ENCODE measurements around the gene LCA5L. TPM values are rescaled to one million over a fixed set of nuclear protein-coding genes. Genes with fewer than 3 reads are reported as not detected.

LCA5L gene
- total RNA-seq, 1 donor from 2014 or later, result 1.4 TPM

DNA sequence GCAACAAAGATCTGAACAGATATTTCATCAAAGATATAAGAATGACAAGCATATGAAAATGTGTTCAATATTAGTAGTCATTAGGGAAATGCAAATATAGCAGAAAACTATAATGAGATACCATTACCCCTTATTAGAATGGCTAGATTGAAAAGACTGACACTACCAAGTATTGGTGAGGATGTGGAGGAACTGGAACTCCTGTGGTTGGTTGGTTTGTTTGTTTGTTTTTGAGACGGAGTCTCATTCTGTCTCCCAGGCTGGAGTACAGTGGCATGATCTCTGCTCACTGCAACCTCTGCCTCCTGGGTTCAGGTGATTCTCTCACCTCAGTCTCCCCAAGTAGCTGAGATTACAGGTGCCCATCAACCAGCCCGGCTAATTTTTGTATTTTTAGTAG, 77.8 kb downstream of the LCA5L start:
- no peak overlapping the region for H3K4me3 Mint-ChIP-seq
- H3K4me1 Mint-ChIP-seq, result peaks cover 11% of the 10 kb centered on the region

DNA sequence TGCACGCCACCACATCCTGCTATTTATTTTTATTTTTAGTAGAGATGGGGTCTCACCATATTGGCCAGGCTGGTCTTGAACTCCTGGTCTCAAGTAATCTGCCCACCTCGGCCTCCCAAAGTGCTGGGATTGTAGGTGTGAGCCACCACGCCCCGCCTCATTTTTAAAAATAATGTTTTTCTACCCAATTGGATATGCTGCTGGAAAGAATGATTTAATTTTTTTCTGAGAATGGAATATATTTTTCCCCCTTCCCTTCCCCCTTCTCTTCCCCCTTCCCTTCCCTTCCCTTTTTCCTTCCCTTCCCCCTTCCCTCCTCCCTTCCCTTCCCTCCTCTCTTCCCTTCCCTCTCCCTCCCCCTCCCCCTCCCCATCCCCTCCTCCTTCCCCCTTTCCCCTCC, 79.0 kb downstream of the LCA5L start:
- Mint-ChIP-seq H3K4me3 (no peak overlapping the region), H3K27ac (ENCODE audit: unreplicated experiment) (no peak overlapping the region), H3K27me3 (ENCODE audit: low read depth) (no peaks in the 10 kb centered on the region), H3K9me3 (peaks cover 4% of the 10 kb centered on the region), H3K36me3 (ENCODE audit: low read depth) (no peaks in the 10 kb centered on the region), H3K4me1 (peaks cover 14% of the 10 kb centered on the region)
- TF ChIP-seq, protein P1, sequence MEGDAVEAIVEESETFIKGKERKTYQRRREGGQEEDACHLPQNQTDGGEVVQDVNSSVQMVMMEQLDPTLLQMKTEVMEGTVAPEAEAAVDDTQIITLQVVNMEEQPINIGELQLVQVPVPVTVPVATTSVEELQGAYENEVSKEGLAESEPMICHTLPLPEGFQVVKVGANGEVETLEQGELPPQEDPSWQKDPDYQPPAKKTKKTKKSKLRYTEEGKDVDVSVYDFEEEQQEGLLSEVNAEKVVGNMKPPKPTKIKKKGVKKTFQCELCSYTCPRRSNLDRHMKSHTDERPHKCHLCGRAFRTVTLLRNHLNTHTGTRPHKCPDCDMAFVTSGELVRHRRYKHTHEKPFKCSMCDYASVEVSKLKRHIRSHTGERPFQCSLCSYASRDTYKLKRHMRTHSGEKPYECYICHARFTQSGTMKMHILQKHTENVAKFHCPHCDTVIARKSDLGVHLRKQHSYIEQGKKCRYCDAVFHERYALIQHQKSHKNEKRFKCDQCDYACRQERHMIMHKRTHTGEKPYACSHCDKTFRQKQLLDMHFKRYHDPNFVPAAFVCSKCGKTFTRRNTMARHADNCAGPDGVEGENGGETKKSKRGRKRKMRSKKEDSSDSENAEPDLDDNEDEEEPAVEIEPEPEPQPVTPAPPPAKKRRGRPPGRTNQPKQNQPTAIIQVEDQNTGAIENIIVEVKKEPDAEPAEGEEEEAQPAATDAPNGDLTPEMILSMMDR (conservative IDR thresholded peaks at IDR 0.05), result no peak
- DNase-seq (ENCODE audit: low read depth, low spot score), result no peak

More for the DNA sequence above, 77.8 kb downstream of the LCA5L start:
- Mint-ChIP-seq H3K27me3 (ENCODE audit: low read depth) (no peaks in the 10 kb centered on the region), H3K9me3 (peaks cover 4% of the 10 kb centered on the region), H3K27ac (ENCODE audit: unreplicated experiment) (no peak overlapping the region), H3K36me3 (ENCODE audit: low read depth) (no peaks in the 10 kb centered on the region)
- no peak for DNase-seq (ENCODE audit: low read depth, low spot score)
- TF ChIP-seq, protein P1 (conservative IDR thresholded peaks at IDR 0.05), result no peak

DNA sequence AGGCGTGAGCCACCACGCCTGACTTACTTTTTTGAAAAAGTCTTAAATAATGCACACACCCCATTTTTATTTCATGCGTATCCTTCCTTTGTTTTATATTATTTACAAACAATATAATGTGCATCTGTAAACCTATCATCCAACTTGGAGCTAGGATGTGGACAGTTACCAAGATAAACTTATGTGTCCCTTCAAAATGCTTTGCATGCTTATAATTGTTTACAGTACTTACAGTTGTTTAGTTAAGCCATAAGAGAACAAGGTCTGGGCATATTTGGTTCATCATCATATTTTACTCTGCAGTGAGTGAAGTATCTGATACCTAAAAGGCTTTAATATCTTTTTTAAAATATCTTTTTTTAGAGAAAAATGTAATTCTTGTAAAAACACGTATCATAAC, 80.6 kb downstream of the LCA5L start:
- H3K4me3 Mint-ChIP-seq, result no peak overlapping the region

DNA sequence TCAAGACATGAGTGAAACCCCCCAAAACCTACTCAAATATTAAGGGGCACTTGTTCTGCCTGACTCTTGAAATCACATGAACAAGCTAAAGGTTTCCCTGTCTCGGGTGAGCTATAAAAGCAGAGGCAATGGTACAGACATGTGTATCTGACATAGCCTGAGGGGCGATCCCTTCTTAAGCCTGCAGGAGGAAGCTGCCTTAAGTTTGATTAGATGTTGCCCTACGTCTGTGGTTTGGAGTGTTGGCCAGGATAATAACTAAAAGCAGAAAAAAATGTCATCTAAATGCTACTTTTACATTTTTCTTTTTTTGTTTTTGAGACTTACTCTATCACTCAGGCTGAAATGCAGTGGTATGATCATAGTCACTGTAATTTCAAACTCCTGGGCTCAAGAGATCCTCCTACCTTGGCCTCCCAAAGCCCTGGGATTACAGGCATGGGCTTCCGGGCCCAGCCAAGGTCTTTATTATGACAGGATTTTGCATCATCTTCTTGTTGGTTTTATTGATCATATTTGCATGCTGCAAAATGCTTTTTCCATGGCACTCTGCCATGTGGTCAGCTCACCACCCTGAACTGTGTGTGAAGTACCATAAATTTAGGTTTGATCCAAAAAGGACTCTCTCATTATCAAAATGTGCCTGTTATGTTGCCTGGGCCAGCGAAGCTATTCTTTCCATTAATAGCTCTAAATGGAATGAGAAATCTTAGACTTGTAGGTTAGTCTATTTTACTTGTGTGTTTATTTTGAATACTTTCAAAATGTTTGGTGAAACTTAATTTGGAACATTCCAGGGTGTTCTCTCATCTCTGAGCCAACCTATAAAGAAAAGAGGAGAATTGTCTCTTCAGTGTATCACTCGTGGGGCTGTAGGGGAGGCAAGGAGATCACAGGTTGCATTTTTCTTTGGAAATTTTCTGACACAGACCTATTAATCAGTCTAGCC, 81.7 kb downstream of the LCA5L start:
- TF ChIP-seq, protein P1 (conservative IDR thresholded peaks at IDR 0.05), result no peak
- H3K27ac Mint-ChIP-seq (ENCODE audit: unreplicated experiment), result no peak overlapping the region
- H3K36me3 Mint-ChIP-seq (ENCODE audit: low read depth), result no peaks in the 10 kb centered on the region
- H3K4me3 Mint-ChIP-seq, result no peak overlapping the region
- peaks cover 4% of the 10 kb centered on the region for H3K9me3 Mint-ChIP-seq
- H3K27me3 Mint-ChIP-seq (ENCODE audit: low read depth), result no peaks in the 10 kb centered on the region
- DNase-seq (ENCODE audit: low read depth, low spot score), result no peak
- H3K4me1 Mint-ChIP-seq, result peaks cover 14% of the 10 kb centered on the region

More for the DNA sequence above, 80.6 kb downstream of the LCA5L start:
- Mint-ChIP-seq H3K36me3 (ENCODE audit: low read depth) (no peaks in the 10 kb centered on the region), H3K9me3 (peaks cover 4% of the 10 kb centered on the region), H3K4me1 (peaks cover 14% of the 10 kb centered on the region), H3K27me3 (ENCODE audit: low read depth) (no peaks in the 10 kb centered on the region), H3K27ac (ENCODE audit: unreplicated experiment) (no peak overlapping the region)
- DNase-seq (ENCODE audit: low read depth, low spot score), result no peak
- TF ChIP-seq, protein P1 (conservative IDR thresholded peaks at IDR 0.05), result no peak

DNA sequence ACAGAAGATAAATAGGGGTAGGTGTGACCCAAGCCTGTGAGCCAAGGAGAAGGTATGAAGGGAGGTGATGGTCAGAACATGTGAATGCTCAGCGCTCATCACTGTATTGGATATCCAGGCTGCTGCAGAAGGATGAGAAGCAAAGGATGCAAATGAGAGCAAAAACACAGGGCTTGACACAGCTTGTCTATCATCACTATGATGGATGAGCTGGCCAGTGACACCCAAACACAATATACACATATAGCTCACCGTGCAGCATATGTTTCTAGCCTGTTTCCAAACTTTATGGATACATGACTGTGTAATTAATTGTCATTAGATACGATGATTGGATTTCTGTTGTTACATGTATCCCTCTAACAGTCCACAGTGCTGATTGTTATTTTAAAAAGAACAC, 82.8 kb downstream of the LCA5L start:
- Mint-ChIP-seq H3K27me3 (ENCODE audit: low read depth) (no peaks in the 10 kb centered on the region), H3K4me1 (peaks cover 14% of the 10 kb centered on the region), H3K36me3 (ENCODE audit: low read depth) (no peaks in the 10 kb centered on the region), H3K27ac (ENCODE audit: unreplicated experiment) (peak overlapping the region; percentile 44), H3K9me3 (peaks cover 3% of the 10 kb centered on the region), H3K4me3 (no peak overlapping the region)
- no peak for DNase-seq (ENCODE audit: low read depth, low spot score)
- TF ChIP-seq, protein P1 (conservative IDR thresholded peaks at IDR 0.05), result no peak
